Mesodermal cell (in vitro differentiated cells): ENCODE measurements around the gene ARHGAP19.
A peak's percentile ranks its signal among the peaks of the same experiment; 100 is the strongest.

Experiments used
- H3K27ac ChIP-seq: 2 replicates; pipeline ENCODE4 v1.7.0; 2013; ENCODE audit warnings: mild to moderate bottlenecking, low read depth, low read length, moderate library complexity; ENCODE audit not compliant: severe bottlenecking
- H3K36me3 ChIP-seq: 2 replicates; pipeline ENCODE4 v1.7.1; 2013; ENCODE audit warnings: mild to moderate bottlenecking, low read length, moderate library complexity; ENCODE audit not compliant: control insufficient read depth, insufficient read depth
- H3K4me1 ChIP-seq: one replicate; pipeline ENCODE4 v1.7.1; 2013; ENCODE audit warnings: mild to moderate bottlenecking, low read length; ENCODE audit not compliant: insufficient read depth, control insufficient read depth, poor library complexity, severe bottlenecking
- H3K4me3 ChIP-seq: 2 replicates; pipeline ENCODE4 v1.7.0; 2013; ENCODE audit warnings: low read length, control low read depth, mild to moderate bottlenecking; ENCODE audit not compliant: insufficient read depth, poor library complexity, severe bottlenecking; ENCODE audit errors: extremely low read depth
- H3K9me3 ChIP-seq: 2 replicates; pipeline ENCODE4 v1.7.1; 2013; ENCODE audit warnings: mild to moderate bottlenecking, low read length, moderate library complexity; ENCODE audit not compliant: control insufficient read depth
- WGBS, 2 experiments: methylation state at CpG; one replicate each; pipeline ENCODE4 v1.1.5; 2013; ENCODE audit warnings: missing lambda C conversion rate in 2 of 2; ENCODE audit not compliant: insufficient coverage in 2 of 2; 5-methylcytosine and 5-hydroxymethylcytosine counted together

ARHGAP19 gene

DNA sequence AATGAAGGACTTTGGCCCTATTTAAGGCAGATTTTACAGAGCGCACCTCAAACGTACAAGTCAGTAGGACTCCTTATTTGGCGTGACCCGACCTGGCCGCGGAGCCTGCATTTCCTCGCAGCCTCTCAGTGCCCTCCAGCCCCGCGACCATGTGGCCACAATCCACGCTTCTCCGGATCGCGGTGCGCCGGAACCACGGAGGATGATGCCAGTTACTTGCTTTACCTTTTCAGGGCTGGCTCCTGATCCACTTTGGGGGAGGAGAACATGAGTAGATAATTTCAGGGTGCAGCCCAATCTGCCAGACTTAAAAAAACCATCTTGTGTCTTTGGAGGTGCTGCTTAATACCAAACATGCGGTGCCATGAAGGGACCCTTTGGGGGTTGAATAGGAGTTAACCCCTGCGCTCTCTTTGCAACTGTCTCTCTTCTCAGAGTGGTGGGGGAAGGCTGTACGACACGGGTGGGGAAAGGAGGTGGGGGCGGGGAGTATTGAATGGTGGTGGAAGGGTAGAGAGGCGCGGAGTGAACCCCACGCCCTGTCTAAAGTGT lies 28.1 kb upstream of the ARHGAP19 start:
- Histone ChIP-seq H3K4me3 (peak overlapping the region; percentile 63), H3K4me1 (peaks cover 6% of the 10 kb centered on the region)
- WGBS, 2 experiments = 23 to 47% methylated on average over 17 to 21 of the region's 24 CpGs

DNA sequence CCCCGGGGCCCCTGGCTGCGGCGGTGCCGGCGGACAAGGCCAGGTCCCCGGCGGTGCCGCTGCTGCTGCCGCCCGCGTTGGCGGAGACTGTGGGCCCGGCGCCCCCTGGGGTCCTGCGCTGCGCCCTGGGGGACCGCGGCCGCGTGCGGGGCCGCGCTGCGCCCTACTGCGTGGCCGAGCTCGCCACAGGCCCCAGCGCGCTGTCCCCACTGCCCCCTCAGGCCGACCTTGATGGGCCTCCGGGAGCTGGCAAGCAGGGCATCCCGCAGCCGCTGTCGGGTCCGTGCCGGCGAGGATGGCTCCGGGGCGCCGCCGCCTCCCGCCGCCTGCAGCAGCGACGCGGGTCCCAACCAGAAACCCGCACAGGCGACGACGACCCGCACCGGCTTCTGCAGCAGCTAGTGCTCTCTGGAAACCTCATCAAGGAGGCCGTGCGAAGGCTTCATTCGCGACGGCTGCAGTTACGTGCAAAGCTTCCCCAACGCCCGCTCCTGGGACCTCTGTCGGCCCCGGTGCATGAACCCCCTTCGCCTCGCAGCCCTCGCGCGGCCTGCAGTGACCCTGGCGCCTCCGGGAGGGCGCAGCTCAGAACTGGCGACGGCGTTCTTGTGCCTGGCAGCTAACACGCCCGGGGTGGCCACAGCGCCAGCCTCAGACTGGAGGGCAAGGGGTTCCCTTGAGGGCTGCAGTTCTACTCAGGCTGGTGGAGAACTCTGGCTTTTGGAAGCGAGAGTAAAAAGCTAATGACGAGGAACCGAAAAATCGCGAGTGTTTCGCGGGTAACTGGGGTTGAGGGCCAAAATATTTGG lies 27.4 kb upstream of the ARHGAP19 start:
- WGBS, 2 experiments = 1% methylated on average over 78 to 83 of the region's 83 CpGs
- peaks cover 6% of the 10 kb centered on the region for H3K4me1 ChIP-seq
- H3K9me3 ChIP-seq = no peaks in the 10 kb centered on the region
- H3K27ac ChIP-seq = peak overlapping the region; percentile 6
- H3K36me3 ChIP-seq = no peaks in the 10 kb centered on the region
- peak overlapping the region; percentile 63 for H3K4me3 ChIP-seq

More for the DNA sequence above, 28.1 kb upstream of the ARHGAP19 start:
- no peaks in the 10 kb centered on the region for H3K36me3 ChIP-seq
- H3K27ac ChIP-seq = no peak overlapping the region
- H3K9me3 ChIP-seq = no peaks in the 10 kb centered on the region

DNA sequence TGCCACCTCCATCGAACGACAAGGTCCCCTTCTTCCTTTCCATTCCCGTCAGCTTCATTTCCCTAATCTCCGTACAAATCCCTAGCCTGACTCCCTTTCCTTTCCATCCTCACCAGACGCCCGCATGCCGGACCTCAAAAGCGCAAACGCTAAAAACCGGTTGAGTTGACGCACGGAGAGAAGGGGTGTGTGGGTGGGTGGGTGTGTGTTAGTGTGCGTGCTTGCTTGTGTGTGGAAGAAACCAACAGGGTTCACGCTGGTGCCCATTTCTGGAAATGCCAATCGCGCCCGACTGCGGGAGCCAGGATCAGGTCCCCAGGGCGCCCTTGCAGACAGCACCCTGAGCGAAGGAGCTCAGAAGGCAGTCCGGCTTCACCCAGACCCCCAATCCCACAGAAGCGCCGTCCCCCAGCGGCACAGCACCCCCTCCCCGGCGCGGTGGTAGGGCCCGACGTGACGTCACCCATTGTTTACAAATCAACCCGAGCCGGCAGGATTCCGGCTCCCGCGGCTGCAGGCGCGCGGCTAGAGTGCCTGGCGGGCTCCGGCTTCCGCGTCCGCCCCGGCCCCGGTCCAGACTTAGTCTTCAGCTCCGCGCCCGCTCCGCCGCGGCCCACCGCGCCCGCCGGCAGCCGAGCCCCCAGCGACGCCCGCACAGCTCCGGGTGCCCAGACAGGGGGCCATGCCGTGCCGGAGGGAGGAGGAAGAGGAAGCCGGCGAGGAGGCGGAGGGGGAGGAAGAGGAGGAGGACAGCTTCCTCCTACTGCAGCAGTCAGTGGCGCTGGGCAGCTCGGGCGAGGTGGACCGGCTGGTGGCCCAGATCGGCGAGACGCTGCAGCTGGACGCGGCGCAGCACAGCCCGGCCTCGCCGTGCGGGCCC lies 26.6 kb upstream of the ARHGAP19 start, which contains the start of gene FRAT1:
Gene FRAT1, plus strand, starts transcription at position 500 of the 880 bp plus-strand sequence. Its CDS starts 183 bp downstream, at position 683.
- H3K4me1 ChIP-seq = peaks cover 6% of the 10 kb centered on the region
- peak within 1 kb of the TSS; percentile 99 for H3K27ac ChIP-seq
- 0 to 1% methylated on average over 27 to 61 of the region's 79 CpGs for WGBS, 2 experiments
- peak within 1 kb of the TSS; percentile 63 for H3K4me3 ChIP-seq
- H3K9me3 ChIP-seq = no peaks in the 10 kb centered on the region
- H3K36me3 ChIP-seq = no peaks in the 10 kb centered on the region

DNA sequence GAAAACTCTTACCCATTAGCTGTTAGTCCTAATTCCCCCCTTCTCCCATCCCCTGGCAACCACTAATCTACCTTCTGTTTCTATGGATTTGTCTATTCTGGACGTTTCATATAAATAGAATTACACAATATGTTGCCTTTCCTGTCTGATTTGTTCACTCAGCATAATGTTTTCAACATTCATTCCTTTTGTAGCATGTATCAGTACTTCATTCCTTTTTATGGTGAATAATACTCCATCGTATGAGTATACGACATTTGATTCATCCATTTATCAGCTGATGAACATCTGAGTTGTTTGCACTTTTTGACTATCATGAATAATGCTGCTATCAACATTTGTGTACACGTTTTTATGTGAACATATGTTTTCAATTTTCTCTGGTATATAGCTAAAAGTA lies 22.2 kb upstream of the ARHGAP19 start:
- Histone ChIP-seq H3K9me3 (no peaks in the 10 kb centered on the region), H3K27ac (no peak overlapping the region), H3K4me3 (no peak overlapping the region), H3K36me3 (no peaks in the 10 kb centered on the region), H3K4me1 (no peaks in the 10 kb centered on the region)
- 69 to 100% methylated on average over 2 to 3 of the region's 4 CpGs for WGBS, 2 experiments

DNA sequence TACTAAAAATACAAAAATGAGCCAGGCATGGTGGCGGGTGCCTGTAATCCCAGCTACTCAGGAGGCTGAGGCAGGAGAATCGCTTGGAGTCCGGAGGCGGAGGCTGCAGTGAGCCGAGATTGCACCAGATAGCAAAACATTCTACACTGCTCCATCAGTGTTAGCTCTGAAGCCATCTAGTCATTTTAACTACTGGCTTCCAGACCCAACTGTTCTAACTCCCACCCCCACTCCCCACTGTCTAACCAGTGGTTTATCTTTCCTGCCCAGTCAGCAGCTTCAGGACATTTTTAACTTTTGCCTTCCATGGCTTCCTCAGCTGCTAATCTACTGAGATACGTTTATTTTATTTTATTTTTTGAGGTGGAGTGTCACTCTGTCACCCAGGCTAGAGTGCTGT lies 20.5 kb upstream of the ARHGAP19 start:
- WGBS, 2 experiments = 90 to 97% methylated on average over 5 of the region's 6 CpGs

DNA sequence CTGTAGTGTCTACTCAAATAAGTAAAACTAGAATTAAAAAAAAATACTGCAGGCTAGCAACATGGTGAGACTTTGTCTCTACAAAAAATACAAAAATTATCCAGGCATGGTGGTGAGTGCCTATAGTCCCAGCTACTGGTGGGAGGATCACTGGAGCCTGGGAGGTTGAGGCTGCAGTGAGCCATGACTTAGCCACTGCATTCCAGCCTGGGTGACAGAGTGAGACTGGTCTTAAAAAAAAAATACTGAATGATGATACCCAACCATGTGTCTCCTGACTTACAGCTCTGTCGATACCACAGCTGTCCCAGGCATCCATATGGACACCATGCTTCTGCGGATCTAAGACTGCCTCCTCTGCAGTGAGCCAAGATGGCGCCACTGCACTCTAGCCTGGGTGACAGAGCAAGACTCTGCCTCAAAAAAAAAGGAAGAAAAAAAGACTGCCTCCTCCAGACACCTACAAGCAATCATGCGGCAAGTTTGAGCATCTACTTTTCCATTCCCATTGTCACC lies 18.7 kb upstream of the ARHGAP19 start:
- no peak overlapping the region for H3K4me3 ChIP-seq
- no peak overlapping the region for H3K27ac ChIP-seq
- H3K36me3 ChIP-seq = no peaks in the 10 kb centered on the region
- H3K9me3 ChIP-seq = no peaks in the 10 kb centered on the region
- no peaks in the 10 kb centered on the region for H3K4me1 ChIP-seq
- 91 to 93% methylated on average over 2 to 4 of the region's 4 CpGs for WGBS, 2 experiments

More for the DNA sequence above, 20.5 kb upstream of the ARHGAP19 start:
- H3K9me3 ChIP-seq = no peaks in the 10 kb centered on the region
- no peak overlapping the region for H3K27ac ChIP-seq
- no peaks in the 10 kb centered on the region for H3K4me1 ChIP-seq
- no peak overlapping the region for H3K4me3 ChIP-seq
- no peaks in the 10 kb centered on the region for H3K36me3 ChIP-seq

DNA sequence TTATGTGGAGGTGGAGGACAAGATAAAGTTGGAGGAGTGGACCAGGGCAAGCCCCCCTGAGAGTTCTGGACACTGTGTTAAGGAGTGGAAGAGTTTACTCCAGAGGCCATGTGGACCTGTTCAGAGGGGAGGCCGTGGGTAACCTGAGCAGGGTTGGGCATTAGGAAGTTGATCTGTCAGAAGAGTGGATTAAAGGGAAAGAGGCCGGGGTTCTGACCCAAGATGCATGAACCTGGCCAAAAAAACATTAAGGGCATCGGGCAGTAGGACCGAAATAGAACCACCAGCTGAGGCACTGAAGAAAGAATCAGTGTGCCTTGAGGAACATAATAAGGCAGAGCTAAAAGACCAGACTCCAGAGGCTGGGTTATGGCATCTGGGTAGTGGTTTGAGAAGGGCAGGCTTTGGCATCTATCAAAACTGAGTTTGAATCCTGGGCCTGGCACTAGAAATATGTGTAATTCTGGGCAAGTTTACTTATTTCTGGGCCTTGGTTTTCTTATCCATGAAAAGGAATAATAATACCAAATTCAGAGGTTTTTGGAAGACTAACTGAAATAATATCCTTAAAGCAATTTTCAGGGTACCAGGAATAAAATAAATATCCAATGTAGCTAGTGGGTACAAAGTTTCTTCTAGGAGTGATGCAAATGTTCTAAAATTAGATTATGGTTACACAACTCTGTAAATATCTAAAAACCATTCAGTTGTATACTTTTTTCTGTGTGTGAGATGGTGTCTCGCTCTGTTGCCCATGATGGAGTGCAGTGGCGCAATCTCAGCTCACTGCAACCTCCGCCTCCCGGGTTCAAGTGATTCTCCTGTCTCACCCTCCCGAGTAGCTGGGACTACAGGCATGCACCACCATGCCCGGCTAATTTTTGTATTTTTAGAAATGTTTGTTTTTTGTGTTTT lies 15.7 kb upstream of the ARHGAP19 start:
- Histone ChIP-seq H3K9me3 (no peaks in the 10 kb centered on the region), H3K36me3 (no peaks in the 10 kb centered on the region), H3K4me1 (no peaks in the 10 kb centered on the region), H3K4me3 (no peak overlapping the region), H3K27ac (no peak overlapping the region)
- WGBS, 2 experiments = 75 to 81% methylated on average over 8 to 9 of the region's 10 CpGs

DNA sequence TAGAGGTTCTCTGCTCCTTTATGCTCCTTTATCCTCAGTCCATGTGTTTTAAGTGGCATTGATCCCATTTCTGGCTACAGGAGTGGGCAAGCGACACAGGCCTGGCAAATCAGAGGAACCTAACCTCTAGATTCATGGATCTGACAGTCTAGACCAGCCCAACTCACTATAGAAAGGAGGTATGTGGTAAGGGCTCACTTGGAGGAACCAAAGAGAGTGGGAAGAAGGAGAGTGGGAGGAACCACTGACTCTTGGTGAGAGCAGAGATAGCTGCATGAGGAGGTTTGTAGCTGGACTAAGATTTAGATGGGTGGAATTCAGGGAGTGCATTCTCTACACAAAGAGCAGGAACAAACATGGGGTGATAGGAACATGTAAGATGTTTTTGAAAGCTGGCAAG lies 15.0 kb upstream of the ARHGAP19 start:
- Histone ChIP-seq H3K9me3 (no peaks in the 10 kb centered on the region), H3K36me3 (no peaks in the 10 kb centered on the region), H3K27ac (no peak overlapping the region), H3K4me1 (no peaks in the 10 kb centered on the region), H3K4me3 (no peak overlapping the region)
- no CpG with 5 or more reads among the region's 1 CpG for WGBS, 2 experiments

DNA sequence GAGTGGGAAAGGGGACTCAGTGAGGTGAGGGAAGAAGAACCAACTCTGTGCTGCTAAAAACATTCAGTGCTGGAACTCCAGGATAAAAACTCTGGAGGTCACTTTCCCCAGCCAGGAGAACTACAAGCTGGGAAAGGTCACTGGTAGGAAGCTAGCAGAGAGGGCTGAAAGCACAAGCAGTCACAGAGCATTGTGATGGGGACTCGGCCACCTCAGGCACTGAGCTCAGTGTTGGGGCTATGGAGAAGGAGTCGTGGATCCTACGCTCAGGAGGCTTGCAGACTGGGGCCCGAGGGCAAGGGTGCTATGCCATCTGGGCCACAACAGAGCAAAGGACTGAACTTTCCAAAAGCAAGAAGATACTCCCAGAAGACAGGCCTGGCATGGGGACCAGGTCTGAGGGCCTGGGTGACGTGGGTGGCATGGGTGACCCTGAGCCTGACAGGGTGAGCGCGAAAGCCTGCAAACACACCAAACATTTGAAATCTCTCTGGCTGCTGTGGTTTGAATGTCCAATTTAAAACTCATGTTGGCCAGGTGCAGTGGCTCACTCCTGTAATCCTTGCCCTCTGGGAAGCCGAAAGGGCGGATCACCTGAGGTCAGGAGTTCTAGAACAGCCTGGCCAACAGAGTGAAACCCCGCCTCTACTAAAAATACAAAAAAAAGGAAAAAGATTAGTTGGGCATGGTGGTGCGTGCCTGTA lies 9.8 kb upstream of the ARHGAP19 start:
- Histone ChIP-seq H3K9me3 (no peaks in the 10 kb centered on the region), H3K4me1 (no peaks in the 10 kb centered on the region), H3K4me3 (no peak overlapping the region), H3K27ac (no peak overlapping the region), H3K36me3 (no peaks in the 10 kb centered on the region)
- WGBS, 2 experiments = 88 to 92% methylated on average over 6 to 9 of the region's 11 CpGs
